HEK293 (cell line): ENCODE results near the gene SKAP1.

Source experiments
- BCL11A ChIP-seq: fragments of 450-650 bp; formaldehyde crosslinking; IDR thresholded peaks from 2 replicates; pipeline ENCODE4 v1.5.1; 2016; ENCODE audit warnings: low read depth, missing biosample characterization, missing genetic modification characterization
- IKZF3 ChIP-seq: fragments of 450-650 bp; IDR thresholded peaks from 2 replicates; pipeline ENCODE4 v1.5.0; 2018; ENCODE audit warnings: missing biosample characterization, mild to moderate bottlenecking, missing genetic modification characterization, moderate library complexity
- PRDM1 ChIP-seq: fragments of 450-650 bp; formaldehyde crosslinking; IDR thresholded peaks from 2 replicates; pipeline ENCODE4; 2016; ENCODE audit warnings: missing biosample characterization, missing genetic modification characterization
- RBAK ChIP-seq: fragments of 450-650 bp; formaldehyde crosslinking; IDR thresholded peaks from 2 replicates; pipeline ENCODE4 v1.5.1; 2016; ENCODE audit warnings: missing biosample characterization, missing genetic modification characterization
- SCRT1 ChIP-seq: fragments of 450-650 bp; formaldehyde crosslinking; IDR thresholded peaks from 2 replicates; pipeline ENCODE4 v1.5.1; 2016; ENCODE audit warnings: missing biosample characterization, missing genetic modification characterization, borderline replicate concordance
- TSHZ1 ChIP-seq: fragments of 450-650 bp; formaldehyde crosslinking; IDR thresholded peaks from 2 replicates; pipeline ENCODE4 v1.5.1; 2016; ENCODE audit warnings: missing biosample characterization, missing genetic modification characterization, borderline replicate concordance
- WT1 ChIP-seq: fragments of 450-650 bp; formaldehyde crosslinking; IDR thresholded peaks from 2 replicates; pipeline ENCODE4 v1.5.1; 2016; ENCODE audit warnings: missing biosample characterization, missing genetic modification characterization
- YY2 ChIP-seq: fragments of 450-650 bp; formaldehyde crosslinking; IDR thresholded peaks from 2 replicates; pipeline ENCODE4 v1.5.1; 2016; ENCODE audit warnings: missing biosample characterization, missing genetic modification characterization
- ZBTB21 ChIP-seq: fragments of 450-650 bp; formaldehyde crosslinking; IDR thresholded peaks from 2 replicates; pipeline ENCODE4 v1.5.1; 2017; ENCODE audit warnings: missing biosample characterization, missing genetic modification characterization
- ZBTB49 ChIP-seq: fragments of 450-650 bp; formaldehyde crosslinking; IDR thresholded peaks from 2 replicates; pipeline ENCODE4 v1.5.1; 2016; ENCODE audit warnings: missing biosample characterization, missing genetic modification characterization, low read depth
- ZNF140 ChIP-seq: fragments of 450-650 bp; formaldehyde crosslinking; IDR thresholded peaks from 2 replicates; pipeline ENCODE4 v1.5.1; 2016; ENCODE audit warnings: missing biosample characterization, missing genetic modification characterization
- ZNF274 ChIP-seq, 2 experiments: fragments of 200-500 bp in 1 of 2; fragments of 450-650 bp in 1 of 2; sonication (Bioruptor generic) in 1 of 2; formaldehyde crosslinking in 1 of 2; IDR thresholded peaks; 2 replicates each; pipeline versions ENCODE4 v1.5.1 to v1.6.1; 2014 to 2016; ENCODE audit warnings: borderline replicate concordance in 1 of 2, inconsistent platforms in 1 of 2, low read length in 1 of 2, missing biosample characterization in 1 of 2, missing genetic modification characterization in 1 of 2
- ZNF280D ChIP-seq: fragments of 450-650 bp; formaldehyde crosslinking; IDR thresholded peaks from 2 replicates; pipeline ENCODE4 v1.5.1; 2016; ENCODE audit warnings: missing biosample characterization, missing genetic modification characterization
- ZNF362 ChIP-seq: fragments of 450-650 bp; formaldehyde crosslinking; IDR thresholded peaks from 2 replicates; pipeline ENCODE4 v1.5.1; 2016; ENCODE audit warnings: missing biosample characterization, missing genetic modification characterization
- ZNF510 ChIP-seq: fragments of 450-650 bp; formaldehyde crosslinking; IDR thresholded peaks from 2 replicates; pipeline ENCODE4 v1.5.1; 2018; ENCODE audit warnings: mild to moderate bottlenecking, missing genetic modification characterization, missing biosample characterization; ENCODE audit not compliant: insufficient replicate concordance
- ZNF518A ChIP-seq: fragments of 450-650 bp; formaldehyde crosslinking; conservative IDR thresholded peaks from 2 replicates; pipeline ENCODE4 v1.5.1; 2016; ENCODE audit warnings: low read depth, missing biosample characterization, missing genetic modification characterization
- ZNF580 ChIP-seq: fragments of 450-650 bp; formaldehyde crosslinking; IDR thresholded peaks from 2 replicates; pipeline ENCODE4 v1.5.1; 2016; ENCODE audit warnings: missing biosample characterization, missing genetic modification characterization
- ZNF629 ChIP-seq: fragments of 450-650 bp; formaldehyde crosslinking; IDR thresholded peaks from 2 replicates; pipeline ENCODE4 v1.5.1; 2017; ENCODE audit warnings: missing biosample characterization, missing genetic modification characterization
- ZNF654 ChIP-seq: fragments of 450-650 bp; formaldehyde crosslinking; IDR thresholded peaks from 2 replicates; pipeline ENCODE4 v1.5.1; 2016; ENCODE audit warnings: low read depth, missing biosample characterization, missing genetic modification characterization
- ZNF677 ChIP-seq: fragments of 450-650 bp; IDR thresholded peaks from 2 replicates; pipeline ENCODE4 v1.5.0; 2018; ENCODE audit warnings: missing biosample characterization, mild to moderate bottlenecking, missing genetic modification characterization, moderate library complexity
- ZNF76 ChIP-seq: fragments of 450-650 bp; formaldehyde crosslinking; IDR thresholded peaks from 2 replicates; pipeline ENCODE4; 2016; ENCODE audit warnings: low read depth, missing biosample characterization, missing genetic modification characterization, borderline replicate concordance
- ZNF843 ChIP-seq: fragments of 450-650 bp; formaldehyde crosslinking; IDR thresholded peaks from 2 replicates; pipeline ENCODE4 v1.5.1; 2016; ENCODE audit warnings: missing biosample characterization, missing genetic modification characterization
- ZSCAN30 ChIP-seq: fragments of 450-650 bp; IDR thresholded peaks from 2 replicates; pipeline ENCODE4 v1.5.1; 2018; ENCODE audit warnings: missing biosample characterization, mild to moderate bottlenecking, missing genetic modification characterization, moderate library complexity

Gene SKAP1

GRCh38 chr17:48101012-48101720 is 328.8 kb downstream of the SKAP1 start, which contains the start of gene CBX1 (continued):
- TF ChIP-seq ZNF580 (tag by site-specific recombination) (peak; percentile 29; the same call in 1 of the 2 replicates), ZNF510 (tag by site-specific recombination) (no peak), ZNF654 (tag by site-specific recombination) (no peak), PRDM1 (tag by site-specific recombination) (no peak), ZNF843 (tag by site-specific recombination) (peak; percentile 34; the same call in 1 of the 2 replicates), ZSCAN30 (tag by site-specific recombination) (peak; percentile 91), ZNF677 (tag by site-specific recombination) (no peak), ZBTB21 (no peak), IKZF3 (tag by site-specific recombination) (peak; percentile 36), TSHZ1 (tag by site-specific recombination) (no peak), ZNF518A (tag by site-specific recombination) (no peak; the same call in 1 of the 2 replicates), SCRT1 (tag by site-specific recombination) (no peak), ZNF76 (tag by site-specific recombination) (peak; percentile 98), WT1 (0 out of 2 replicates have a peak, but pooled peaks have one; percentile 2), ZNF280D (no peak), ZNF629 (tag by site-specific recombination) (peak; percentile 17; the same call in 1 of the 2 replicates), ZBTB49 (tag by site-specific recombination) (no peak), ZNF362 (tag by site-specific recombination) (no peak), RBAK (tag by site-specific recombination) (no peak), ZNF274 (IDR thresholded peaks at IDR 0.05; ENCODE audit: low read length) (no peak), ZNF274 (tag by site-specific recombination; IDR thresholded peaks at IDR 0.05; ENCODE audit: borderline replicate concordance) (no peak), ZNF140 (no peak), YY2 (no peak), BCL11A (tag by site-specific recombination) (no peak)
